HepG2 (cell line): ENCODE data around the gene IL1RAP. TPM values are rescaled to one million over a fixed set of nuclear protein-coding genes. Genes with fewer than 3 reads are reported as not detected.
A peak's percentile ranks its signal among the peaks of the same experiment; 100 is the strongest.

Experiments used
- ETV6 ChIP-seq: sonication (generic); formaldehyde crosslinking; conservative IDR thresholded peaks from 2 replicates; pipeline ENCODE4 v1.4.0; 2020; ENCODE audit warnings: missing genetic modification reagents
- HMG20A ChIP-seq: IDR thresholded peaks from 2 replicates; pipeline ENCODE4 v1.6.1; 2016; ENCODE audit warnings: borderline replicate concordance
- HNF1A ChIP-seq, 2 experiments: sonication (generic) in 1 of 2; formaldehyde crosslinking in 1 of 2; IDR thresholded peaks; 2 replicates each; pipeline versions ENCODE4 v1.4.0 to v1.6.1; 2016 to 2020; ENCODE audit warnings: borderline replicate concordance in 1 of 2, low read depth in 1 of 2, mild to moderate bottlenecking in 1 of 2, missing genetic modification reagents in 1 of 2
- NR2F1 ChIP-seq, 2 experiments: fragments of 450-650 bp in 1 of 2; formaldehyde crosslinking in 1 of 2; IDR thresholded peaks; 2 replicates each; pipeline versions ENCODE4 v1.5.0 to v1.6.1; 2016 to 2020; ENCODE audit warnings: mild to moderate bottlenecking in 1 of 2, missing compliant biosample characterization in 1 of 2, missing genetic modification reagents in 1 of 2, moderate library complexity in 1 of 2
- NR2F2 ChIP-seq: IDR thresholded peaks from 2 replicates; pipeline ENCODE4 v1.6.1; 2012; ENCODE audit warnings: low read depth, inconsistent platforms, borderline replicate concordance
- TBX2 ChIP-seq: sonication (generic); formaldehyde crosslinking; IDR thresholded peaks from 2 replicates; pipeline ENCODE4 v1.5.0; 2020; ENCODE audit warnings: missing genetic modification reagents, mild to moderate bottlenecking, borderline replicate concordance
- TCF7 ChIP-seq: sonication (generic); IDR thresholded peaks from 2 replicates; pipeline ENCODE4 v1.6.1; 2016; ENCODE audit warnings: antibody characterized with exemption, low read depth
- ZNF274 ChIP-seq: sonication (generic); formaldehyde crosslinking; IDR thresholded peaks from 2 replicates; pipeline ENCODE4 v1.5.1; 2020; ENCODE audit warnings: mild to moderate bottlenecking, missing genetic modification reagents
- ZNF281 ChIP-seq: sonication (generic); formaldehyde crosslinking; IDR thresholded peaks from 2 replicates; pipeline ENCODE4 v1.4.0; 2020; ENCODE audit warnings: missing genetic modification reagents, borderline replicate concordance
- ZNF501 ChIP-seq: sonication (generic); formaldehyde crosslinking; IDR thresholded peaks from 2 replicates; pipeline ENCODE4 v1.5.1; 2020; ENCODE audit warnings: mild to moderate bottlenecking, moderate library complexity, missing genetic modification reagents
- ZNF674 ChIP-seq: sonication (generic); formaldehyde crosslinking; IDR thresholded peaks from 2 replicates; pipeline ENCODE4 v1.5.0; 2020; ENCODE audit warnings: low read depth, mild to moderate bottlenecking, missing genetic modification reagents
- ZSCAN29 ChIP-seq: sonication (generic); formaldehyde crosslinking; conservative IDR thresholded peaks from 2 replicates; pipeline ENCODE4 v1.4.0; 2020; ENCODE audit warnings: mild to moderate bottlenecking, missing genetic modification reagents
- polyA plus RNA-seq, 8 experiments: library from polyadenylated mRNA; depleted of rRNA in 3 of 8; stranded (reverse) in 7 of 8; unstranded in 1 of 8; fragments of >200 nt; fragmentation: Illumina TruSeq in 4 of 8; extraction: Trizol in 4 of 8; gene quantifications; 2 replicates each; pipeline versions ENCODE4 v1.2.1 to v1.2.3, GENCODE V29; 2011 to 2016; ENCODE audit warnings: low read depth in 4 of 8, missing spikeins in 1 of 8, mixed read lengths in 1 of 8; ENCODE audit not compliant: insufficient read depth in 1 of 8
- total RNA-seq, 5 experiments: library from RNA; depleted of rRNA; stranded (reverse); fragments of >200 nt; fragmentation: Illumina TruSeq; extraction: Trizol; gene quantifications; 2 replicates each; pipeline ENCODE4 v1.2.3, GENCODE V29; 2016; ENCODE audit warnings: low read depth in 1 of 5
- TF ChIP-seq, protein P1 (sequence below): sonication (generic); formaldehyde crosslinking; IDR thresholded peaks from 2 replicates; pipeline ENCODE4 v1.4.0; 2020; ENCODE audit warnings: missing genetic modification reagents, borderline replicate concordance
- TF ChIP-seq, protein P2 (sequence below): sonication (generic); formaldehyde crosslinking; IDR thresholded peaks from 2 replicates; pipeline ENCODE4 v1.4.0; 2020; ENCODE audit warnings: low read depth, missing genetic modification reagents

The IL1RAP gene
- total and polyA plus RNA-seq, 2 of the 13 experiments (the other 11 are each of a cell fraction or from before 2014, with no cell fraction given), result 18.3 to 54.9 TPM

DNA sequence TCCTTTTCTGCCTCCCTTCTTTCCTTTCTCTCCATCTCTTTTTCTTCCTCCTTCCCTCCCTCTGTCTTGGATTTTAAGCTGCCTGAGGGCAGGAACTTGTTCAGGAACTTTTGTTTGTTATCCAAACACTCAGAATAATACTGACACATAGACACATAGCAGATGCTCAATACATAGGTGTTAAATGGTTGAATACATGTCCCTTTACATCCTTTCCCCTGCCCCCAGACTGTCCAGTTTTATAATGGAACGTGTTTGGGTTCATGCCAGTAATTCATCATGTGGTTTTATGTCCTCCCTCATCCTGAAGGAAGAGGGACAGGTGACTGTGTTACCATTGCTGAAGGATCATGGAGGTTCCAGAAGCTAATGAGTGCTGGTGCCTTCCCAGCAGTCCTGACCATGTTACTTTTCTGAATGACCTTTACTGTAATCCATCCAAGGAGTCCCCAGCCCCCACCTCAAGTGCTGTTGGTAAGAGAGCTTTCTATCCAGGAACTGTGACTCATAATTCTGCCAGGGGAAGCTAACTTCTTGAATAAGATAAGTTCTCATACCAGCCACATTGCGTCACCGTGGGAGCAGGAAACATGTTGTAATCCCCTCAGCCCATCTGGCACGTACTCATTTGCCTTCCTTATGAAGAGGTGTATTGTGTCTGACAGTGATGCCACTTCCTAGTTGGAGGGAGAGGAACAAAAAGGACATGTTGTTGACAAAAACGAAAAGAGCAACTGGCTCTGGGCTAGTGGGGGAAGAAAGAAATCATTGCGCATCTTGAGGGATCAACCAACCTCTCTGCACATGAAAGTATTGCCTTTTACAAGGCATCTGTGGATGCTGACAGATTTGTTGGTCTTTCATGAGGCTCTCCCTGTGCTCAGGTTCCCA is 52.4 kb downstream of the IL1RAP start (continued):
- peak; percentile 82 for TF ChIP-seq ZNF501 (CRISPR knock-in tag)
- 0 out of 2 replicates have a peak, but pooled peaks have one; percentile 39 for TF ChIP-seq NR2F2
- peak; percentile 43; the same call in 1 of the 2 replicates for TF ChIP-seq TCF7
- TF ChIP-seq ZNF674, result no peak
- peak; percentile 90 for TF ChIP-seq TBX2
- peak; percentile 99 for TF ChIP-seq HMG20A
- TF ChIP-seq NR2F1 (CRISPR knock-in tag; IDR thresholded peaks at IDR 0.05), result no peak; a peak in 1 of 4 replicates
- TF ChIP-seq ZNF281 (CRISPR knock-in tag), result peak; percentile 87; the same call in 1 of the 2 replicates
- TF ChIP-seq, protein P1, sequence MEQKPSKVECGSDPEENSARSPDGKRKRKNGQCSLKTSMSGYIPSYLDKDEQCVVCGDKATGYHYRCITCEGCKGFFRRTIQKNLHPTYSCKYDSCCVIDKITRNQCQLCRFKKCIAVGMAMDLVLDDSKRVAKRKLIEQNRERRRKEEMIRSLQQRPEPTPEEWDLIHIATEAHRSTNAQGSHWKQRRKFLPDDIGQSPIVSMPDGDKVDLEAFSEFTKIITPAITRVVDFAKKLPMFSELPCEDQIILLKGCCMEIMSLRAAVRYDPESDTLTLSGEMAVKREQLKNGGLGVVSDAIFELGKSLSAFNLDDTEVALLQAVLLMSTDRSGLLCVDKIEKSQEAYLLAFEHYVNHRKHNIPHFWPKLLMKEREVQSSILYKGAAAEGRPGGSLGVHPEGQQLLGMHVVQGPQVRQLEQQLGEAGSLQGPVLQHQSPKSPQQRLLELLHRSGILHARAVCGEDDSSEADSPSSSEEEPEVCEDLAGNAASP (CRISPR knock-in tag), result peak; percentile 76
- peak; percentile 65; the same call in 1 of the 2 replicates for TF ChIP-seq HNF1A (IDR thresholded peaks at IDR 0.05; ENCODE audit: low read depth)
- peak; percentile 88; the same call in 1 of the 2 replicates for TF ChIP-seq HNF1A (CRISPR knock-in tag; IDR thresholded peaks at IDR 0.05; ENCODE audit: borderline replicate concordance)
- TF ChIP-seq, protein P2, sequence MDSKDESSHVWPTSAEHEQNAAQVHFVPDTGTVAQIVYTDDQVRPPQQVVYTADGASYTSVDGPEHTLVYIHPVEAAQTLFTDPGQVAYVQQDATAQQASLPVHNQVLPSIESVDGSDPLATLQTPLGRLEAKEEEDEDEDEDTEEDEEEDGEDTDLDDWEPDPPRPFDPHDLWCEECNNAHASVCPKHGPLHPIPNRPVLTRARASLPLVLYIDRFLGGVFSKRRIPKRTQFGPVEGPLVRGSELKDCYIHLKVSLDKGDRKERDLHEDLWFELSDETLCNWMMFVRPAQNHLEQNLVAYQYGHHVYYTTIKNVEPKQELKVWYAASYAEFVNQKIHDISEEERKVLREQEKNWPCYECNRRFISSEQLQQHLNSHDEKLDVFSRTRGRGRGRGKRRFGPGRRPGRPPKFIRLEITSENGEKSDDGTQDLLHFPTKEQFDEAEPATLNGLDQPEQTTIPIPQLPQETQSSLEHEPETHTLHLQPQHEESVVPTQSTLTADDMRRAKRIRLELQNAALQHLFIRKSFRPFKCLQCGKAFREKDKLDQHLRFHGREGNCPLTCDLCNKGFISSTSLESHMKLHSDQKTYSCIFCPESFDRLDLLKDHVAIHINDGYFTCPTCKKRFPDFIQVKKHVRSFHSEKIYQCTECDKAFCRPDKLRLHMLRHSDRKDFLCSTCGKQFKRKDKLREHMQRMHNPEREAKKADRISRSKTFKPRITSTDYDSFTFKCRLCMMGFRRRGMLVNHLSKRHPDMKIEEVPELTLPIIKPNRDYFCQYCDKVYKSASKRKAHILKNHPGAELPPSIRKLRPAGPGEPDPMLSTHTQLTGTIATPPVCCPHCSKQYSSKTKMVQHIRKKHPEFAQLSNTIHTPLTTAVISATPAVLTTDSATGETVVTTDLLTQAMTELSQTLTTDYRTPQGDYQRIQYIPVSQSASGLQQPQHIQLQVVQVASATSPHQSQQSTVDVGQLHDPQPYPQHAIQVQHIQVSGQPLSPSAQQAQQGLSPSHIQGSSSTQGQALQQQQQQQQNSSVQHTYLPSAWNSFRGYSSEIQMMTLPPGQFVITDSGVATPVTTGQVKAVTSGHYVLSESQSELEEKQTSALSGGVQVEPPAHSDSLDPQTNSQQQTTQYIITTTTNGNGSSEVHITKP (CRISPR knock-in tag), result peak; percentile 57
- TF ChIP-seq ZNF274, result no peak
- peak; percentile 72; the same call in 1 of the 2 replicates for TF ChIP-seq ZSCAN29 (CRISPR knock-in tag)
- TF ChIP-seq ETV6 (CRISPR knock-in tag), result peak; percentile 73; the same call in 1 of the 2 replicates
